PC-9 (cell line): ENCODE measurements around the gene RAB11FIP5. TPM values are rescaled to one million over a fixed set of nuclear protein-coding genes. Genes with fewer than 3 reads are reported as not detected.

ENCODE experiments used
- BruUV-seq: library from RNA; stranded (reverse); fragments of 400-500 nt; replicated peaks from 2 replicates; lab custom pipeline; 2021; lab: Mats Ljungman, UMichigan
- CTCF ChIA-PET: fragments of 300-600 bp; sonication (Branson Sonifier 250); formaldehyde crosslinking; loops from one replicate; lab custom pipeline; 2022; ENCODE audit warnings: antibody characterized with exemption; lab: Charles Lee
- POLR2A ChIA-PET: fragments of 300-600 bp; sonication (Branson Sonifier 250); formaldehyde crosslinking; loops from one replicate; lab custom pipeline; 2022; ENCODE audit warnings: antibody characterized with exemption; ENCODE audit not compliant: unreplicated experiment; lab: Charles Lee
- DNase-seq, 2 experiments: peaks; one replicate each; pipeline versions ENCODE4 v3.0.0 to v3.0.0-alpha.2; 2015 to 2022; ENCODE audit warnings: mixed read lengths in 1 of 2
- H2AFZ ChIP-seq: fragments of 200-600 bp; sonication (generic); 2 replicates; pipeline ENCODE4 v1.8.1; 2017; ENCODE audit warnings: antibody characterized with exemption
- H3F3A ChIP-seq: fragments of 200-600 bp; sonication (generic); 2 replicates; pipeline ENCODE4 v1.8.1; 2017; ENCODE audit warnings: antibody characterized with exemption, mild to moderate bottlenecking, low read depth; ENCODE audit not compliant: insufficient read depth
- H3K27ac ChIP-seq: fragments of 200-600 bp; sonication (generic); 2 replicates; pipeline ENCODE4 v1.6.1; 2016; ENCODE audit warnings: mixed run types
- H3K27me3 ChIP-seq: fragments of 200-600 bp; sonication (generic); 2 replicates; pipeline ENCODE4 v1.6.1; 2016; ENCODE audit warnings: low read depth, mixed run types; ENCODE audit not compliant: insufficient read depth
- H3K36me3 ChIP-seq: fragments of 200-600 bp; sonication (generic); 2 replicates; pipeline ENCODE4 v1.6.1; 2016; ENCODE audit warnings: low read depth, mixed run types
- H3K4me1 ChIP-seq: fragments of 200-600 bp; sonication (generic); replicated peaks from 2 replicates; pipeline ENCODE4 v1.6.1; 2016; ENCODE audit warnings: mixed run types; ENCODE audit not compliant: insufficient read depth
- H3K4me2 ChIP-seq: fragments of 200-600 bp; sonication (generic); 2 replicates; pipeline ENCODE4 v1.6.1; 2017; ENCODE audit warnings: mixed run types
- H3K4me3 ChIP-seq: fragments of 200-600 bp; sonication (generic); 2 replicates; pipeline ENCODE4 v1.6.1; 2016; ENCODE audit warnings: mixed run types
- H3K79me2 ChIP-seq: fragments of 200-600 bp; sonication (generic); 2 replicates; pipeline ENCODE4 v1.6.1; 2017; ENCODE audit warnings: low read depth, mixed run types
- H3K9me2 ChIP-seq: fragments of 200-600 bp; sonication (generic); 2 replicates; pipeline ENCODE4 v1.8.1; 2017; ENCODE audit warnings: mild to moderate bottlenecking; ENCODE audit not compliant: insufficient read depth
- H3K9me3 ChIP-seq: fragments of 200-600 bp; sonication (generic); 2 replicates; pipeline ENCODE4 v1.8.1; 2016; ENCODE audit warnings: low read depth; ENCODE audit not compliant: insufficient read depth
- H4K20me1 ChIP-seq: fragments of 200-600 bp; sonication (generic); 2 replicates; pipeline ENCODE4 v1.8.1; 2017; ENCODE audit not compliant: insufficient read depth
- CTCF ChIP-seq: fragments of 200-600 bp; sonication (generic); conservative IDR thresholded peaks from 2 replicates; pipeline ENCODE4 v1.6.1; 2017; ENCODE audit warnings: mixed run types, antibody characterized with exemption, mild to moderate bottlenecking, moderate library complexity
- EZH2 ChIP-seq: fragments of 200-600 bp; sonication (generic); IDR thresholded peaks from 2 replicates; pipeline ENCODE4 v1.8.0; 2017; ENCODE audit warnings: antibody characterized with exemption, low read depth
- intact Hi-C: fragments of 100-400 bp; cut with micrococcal nuclease; formaldehyde crosslinking; loops from one replicate; pipeline ENCODE4 v1.10.0; 2022; ENCODE audit not compliant: unreplicated experiment
- total RNA-seq: library from RNA; stranded (reverse); gene quantifications from 2 replicates; pipeline ENCODE4 v1.2.3, GENCODE V29; 2021

Gene RAB11FIP5
- total RNA-seq, 1 experiment from 2014 or later = 25.0 TPM

- CTCF ChIA-PET = no interaction called here
- Histone ChIP-seq H3K36me3 (no peaks in the 10 kb centered on the region), H3K27me3 (no peaks in the 10 kb centered on the region), H3K4me3 (no peak overlapping the region), H3K79me2 (peaks cover 71% of the 10 kb centered on the region), H3K27ac (no peak overlapping the region), H3K4me2 (no peak overlapping the region), H4K20me1 (peaks cover 19% of the 10 kb centered on the region), H3F3A (peaks cover 9% of the 10 kb centered on the region), H3K9me2 (no peaks in the 10 kb centered on the region), H3K4me1 (peaks cover 17% of the 10 kb centered on the region), H2AFZ (no peak overlapping the region), H3K9me3 (no peaks in the 10 kb centered on the region)
- TF ChIP-seq EZH2 (no peak), CTCF (no peak)
- DNase-seq = no peak
- intact Hi-C loops = no loop called here
- no TSS peak for BruUV-seq
- POLR2A ChIA-PET = no interaction called here
Measured at GRCh38 chr2:73106791-73107190, 6.0 kb downstream of the RAB11FIP5 start.

- Histone ChIP-seq H3K9me2 (no peaks in the 10 kb centered on the region), H3K79me2 (peaks cover 58% of the 10 kb centered on the region), H3K4me1 (peaks cover 6% of the 10 kb centered on the region), H3K36me3 (no peaks in the 10 kb centered on the region), H3F3A (no peaks in the 10 kb centered on the region; the same call in 1 of the 2 replicates), H3K27me3 (no peaks in the 10 kb centered on the region), H3K4me2 (no peak overlapping the region), H3K9me3 (no peaks in the 10 kb centered on the region), H2AFZ (no peak overlapping the region), H3K4me3 (no peak overlapping the region), H4K20me1 (peaks cover 24% of the 10 kb centered on the region), H3K27ac (no peak overlapping the region)
- no TSS peak for BruUV-seq
- DNase-seq = no peak
- ChIA-PET POLR2A (no interaction called here), CTCF (no interaction called here)
- intact Hi-C loops = no loop called here
- TF ChIP-seq EZH2 (no peak), CTCF (no peak)
Measured at GRCh38 chr2:73105511-73105971, 7.2 kb downstream of the RAB11FIP5 start.

- H2AFZ ChIP-seq = no peak overlapping the region
- H3K9me3 ChIP-seq = no peaks in the 10 kb centered on the region
- H3K27me3 ChIP-seq = no peaks in the 10 kb centered on the region
- H3K4me2 ChIP-seq = no peak overlapping the region
- POLR2A ChIA-PET = no interaction called here
- H4K20me1 ChIP-seq = peaks cover 24% of the 10 kb centered on the region
- no peak for DNase-seq
- H3K4me3 ChIP-seq = no peak overlapping the region
- intact Hi-C loops = no loop called here
- H3K79me2 ChIP-seq = peaks cover 52% of the 10 kb centered on the region
- H3K36me3 ChIP-seq = no peaks in the 10 kb centered on the region
- CTCF ChIA-PET = no interaction called here
- no TSS peak for BruUV-seq
- no peak overlapping the region for H3K27ac ChIP-seq
- H3F3A ChIP-seq = no peaks in the 10 kb centered on the region; the same call in 1 of the 2 replicates
- TF ChIP-seq EZH2 (no peak), CTCF (no peak)
- no peaks in the 10 kb centered on the region for H3K4me1 ChIP-seq
- no peaks in the 10 kb centered on the region for H3K9me2 ChIP-seq
Measured at GRCh38 chr2:73104933-73105332, 7.8 kb downstream of the RAB11FIP5 start.
